Fibroblast of villous mesenchyme (primary cell): ENCODE data around the gene ZBTB20. TPM values are rescaled to one million over a fixed set of nuclear protein-coding genes. Genes with fewer than 3 reads are reported as not detected.

Experiments
- DNase-seq: peaks from one replicate; pipeline ENCODE4 v3.0.0-alpha.2; 2010; ENCODE audit warnings: low read depth
- H3K4me3 ChIP-seq: 2 replicates; pipeline ENCODE4 v1.5.1; 2011; ENCODE audit warnings: low read depth, mild to moderate bottlenecking, low read length
- total RNA-seq: library from RNA; depleted of rRNA; stranded (reverse); fragments of >200 nt; gene quantifications from 2 replicates; pipeline ENCODE4 v1.2.3, GENCODE V29; 2012
- TF ChIP-seq, protein P1 (sequence below): IDR thresholded peaks from 2 replicates; pipeline ENCODE4 v1.5.1; 2012; ENCODE audit warnings: low read depth, mild to moderate bottlenecking, low read length; ENCODE audit not compliant: insufficient read depth

Gene ZBTB20
- total RNA-seq, 1 donor, result 28.1 TPM

DNA sequence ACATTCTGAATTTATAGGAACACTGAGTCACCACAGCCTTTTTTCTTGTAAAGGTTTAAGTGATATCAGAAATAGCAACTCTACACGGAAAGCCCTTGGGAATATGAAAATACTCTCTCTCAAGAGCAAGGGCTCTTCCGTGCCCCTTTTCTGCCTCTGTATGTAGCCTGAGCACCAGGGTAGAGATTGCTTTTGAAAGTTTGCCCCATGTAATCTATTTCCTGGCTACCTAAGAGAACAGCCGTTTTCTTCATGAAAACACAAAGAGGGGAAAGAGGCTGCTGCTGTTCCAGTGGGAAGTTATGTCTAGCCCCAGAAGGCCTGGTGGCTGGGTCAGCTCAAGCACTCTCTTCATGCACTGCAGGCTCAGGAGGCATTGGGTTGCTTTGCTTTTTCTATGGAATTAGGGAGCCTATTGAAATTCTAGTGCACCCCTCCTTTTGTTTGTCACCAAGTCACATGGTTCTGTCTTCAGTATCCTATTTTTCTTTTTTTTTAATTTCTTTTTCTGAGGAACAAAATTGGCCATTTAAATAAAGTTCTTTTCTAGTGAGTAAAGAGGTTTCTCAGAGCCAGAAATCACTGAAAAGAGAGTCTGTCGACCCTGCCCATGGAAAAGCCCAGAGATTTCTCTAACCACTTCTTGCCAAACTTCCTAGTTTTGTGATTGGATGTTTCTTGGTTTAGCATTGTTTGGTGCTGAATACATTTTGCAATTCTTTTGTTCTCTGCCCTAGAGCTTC lies 813.7 kb downstream of the ZBTB20 start:
- DNase-seq, result peak; percentile 7
- TF ChIP-seq, protein P1, sequence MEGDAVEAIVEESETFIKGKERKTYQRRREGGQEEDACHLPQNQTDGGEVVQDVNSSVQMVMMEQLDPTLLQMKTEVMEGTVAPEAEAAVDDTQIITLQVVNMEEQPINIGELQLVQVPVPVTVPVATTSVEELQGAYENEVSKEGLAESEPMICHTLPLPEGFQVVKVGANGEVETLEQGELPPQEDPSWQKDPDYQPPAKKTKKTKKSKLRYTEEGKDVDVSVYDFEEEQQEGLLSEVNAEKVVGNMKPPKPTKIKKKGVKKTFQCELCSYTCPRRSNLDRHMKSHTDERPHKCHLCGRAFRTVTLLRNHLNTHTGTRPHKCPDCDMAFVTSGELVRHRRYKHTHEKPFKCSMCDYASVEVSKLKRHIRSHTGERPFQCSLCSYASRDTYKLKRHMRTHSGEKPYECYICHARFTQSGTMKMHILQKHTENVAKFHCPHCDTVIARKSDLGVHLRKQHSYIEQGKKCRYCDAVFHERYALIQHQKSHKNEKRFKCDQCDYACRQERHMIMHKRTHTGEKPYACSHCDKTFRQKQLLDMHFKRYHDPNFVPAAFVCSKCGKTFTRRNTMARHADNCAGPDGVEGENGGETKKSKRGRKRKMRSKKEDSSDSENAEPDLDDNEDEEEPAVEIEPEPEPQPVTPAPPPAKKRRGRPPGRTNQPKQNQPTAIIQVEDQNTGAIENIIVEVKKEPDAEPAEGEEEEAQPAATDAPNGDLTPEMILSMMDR, result no peak
- H3K4me3 ChIP-seq, result no peak overlapping the region

DNA sequence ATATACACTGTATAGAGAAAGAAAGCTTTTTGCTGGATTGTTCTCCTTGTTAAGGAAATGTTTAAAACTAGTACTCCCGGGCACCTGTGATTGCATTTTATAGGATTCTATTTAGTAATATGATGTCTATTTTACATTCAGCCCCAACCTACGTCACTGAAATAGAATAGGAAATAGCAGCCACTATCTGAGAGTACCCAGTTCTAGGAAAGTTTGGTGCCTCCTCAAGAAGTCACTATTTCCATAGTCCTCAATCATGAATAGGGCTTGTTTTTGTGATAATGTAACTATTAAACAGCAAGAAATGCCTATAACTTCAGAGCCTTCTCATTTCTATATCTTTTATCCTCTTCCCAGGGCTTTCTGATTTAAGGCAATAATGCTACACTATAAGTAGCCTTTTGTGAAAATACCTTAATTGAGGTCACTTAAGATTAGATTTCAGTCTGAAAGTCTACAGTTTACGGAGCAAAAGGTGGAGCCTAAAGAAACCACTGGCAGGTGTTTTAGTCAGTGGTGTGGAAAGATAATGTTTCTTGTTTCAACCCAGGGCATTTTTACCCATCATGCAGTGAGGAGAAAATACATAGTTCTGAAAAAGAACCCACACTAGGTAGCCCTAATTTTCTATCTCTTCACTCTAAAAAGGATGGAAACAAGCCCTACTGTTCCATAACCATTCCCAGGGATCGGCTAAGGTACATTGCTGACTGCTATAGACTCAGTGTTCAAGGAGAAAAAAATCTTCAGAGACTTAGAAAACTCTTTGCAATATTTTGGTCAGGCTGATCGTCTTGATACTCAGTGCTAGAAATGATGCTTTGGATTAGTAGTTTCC lies 814.5 kb downstream of the ZBTB20 start:
- no peak for DNase-seq
- H3K4me3 ChIP-seq, result no peak overlapping the region
- TF ChIP-seq, protein P1, result no peak

DNA sequence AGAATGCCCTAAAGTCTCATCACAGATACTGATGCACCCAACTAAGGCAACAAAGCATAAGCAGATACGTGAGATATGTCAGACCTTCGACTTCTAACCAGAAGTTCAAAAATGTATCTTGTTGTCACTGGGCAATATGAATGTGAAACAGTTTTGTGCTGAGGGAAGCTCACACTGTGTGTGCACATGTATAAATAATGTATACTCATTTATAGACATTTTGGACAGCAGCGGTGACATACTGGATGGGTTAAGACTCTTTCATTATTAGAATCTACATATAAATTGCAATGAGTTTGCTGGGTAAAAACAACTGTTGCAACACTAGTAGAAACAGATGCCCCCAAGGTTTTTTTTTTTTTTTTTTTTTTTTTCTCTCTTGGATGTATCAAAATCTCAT lies 815.4 kb downstream of the ZBTB20 start:
- no peak for DNase-seq
- TF ChIP-seq, protein P1, result no peak
- H3K4me3 ChIP-seq, result no peak overlapping the region

DNA sequence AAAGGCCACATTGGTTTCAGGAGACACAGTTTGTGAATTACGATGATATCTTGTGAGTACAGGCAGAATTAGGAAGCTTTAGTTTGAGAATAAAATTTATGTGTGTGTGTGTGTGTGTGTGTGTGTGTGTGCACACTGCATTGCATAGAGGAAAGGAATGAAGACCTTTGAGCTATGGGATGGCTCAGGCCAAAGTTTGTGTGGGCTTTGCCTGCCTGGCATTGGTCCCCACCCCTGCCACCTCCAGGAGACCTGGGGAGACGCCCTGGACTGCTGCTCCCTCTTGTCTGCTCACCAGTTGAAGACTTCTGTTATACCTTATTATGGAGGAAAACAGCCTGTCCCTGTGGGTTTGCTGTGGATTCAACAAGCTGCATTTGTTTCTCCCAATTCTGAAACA lies 816.1 kb downstream of the ZBTB20 start:
- H3K4me3 ChIP-seq, result no peak overlapping the region
- DNase-seq, result no peak
- TF ChIP-seq, protein P1, result no peak

DNA sequence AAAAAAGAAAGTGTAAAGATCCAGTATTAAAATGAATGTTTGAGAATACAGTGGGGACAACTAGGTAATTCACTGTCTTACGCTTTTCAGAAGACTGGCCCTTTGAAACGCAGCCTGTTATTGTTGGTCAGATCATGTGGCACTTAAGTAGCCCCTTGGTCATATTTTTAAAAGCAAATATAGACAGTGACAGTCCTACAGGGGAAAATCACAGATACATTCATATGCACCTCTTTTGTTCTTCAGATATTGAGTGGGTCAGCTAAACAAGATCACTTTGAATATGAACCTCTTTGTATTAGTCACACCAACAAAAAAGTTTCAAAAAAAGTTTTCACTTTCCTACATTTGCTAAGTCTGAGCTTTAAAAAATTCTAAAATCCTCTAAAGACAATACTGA lies 817.3 kb downstream of the ZBTB20 start:
- DNase-seq, result no peak
- H3K4me3 ChIP-seq, result no peak overlapping the region
- TF ChIP-seq, protein P1, result no peak

DNA sequence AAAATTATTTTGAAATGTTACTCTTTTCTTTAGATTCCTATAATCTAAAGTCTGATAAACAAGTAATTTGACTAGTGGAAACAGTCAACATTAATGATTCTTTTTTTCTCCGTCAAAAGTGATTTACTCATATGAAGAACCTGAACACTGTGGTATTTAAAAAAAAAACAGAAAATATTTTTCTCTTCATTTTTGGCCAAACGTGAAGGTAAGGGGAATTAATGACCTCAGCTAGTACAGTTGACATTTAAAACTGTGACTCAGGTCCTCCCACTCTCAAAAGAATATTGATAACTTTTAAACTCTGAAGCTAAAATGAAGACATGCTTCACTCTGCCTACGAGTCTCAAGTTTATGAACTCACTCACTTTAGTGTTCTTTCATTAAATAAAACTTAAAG lies 818.7 kb downstream of the ZBTB20 start:
- no peak for DNase-seq
- TF ChIP-seq, protein P1, result no peak
- H3K4me3 ChIP-seq, result no peak overlapping the region
